Neutrophil (primary cell): ENCODE results near the gene MDH1.

Source experiments
- H3K27ac ChIP-seq: fragments of 200-600 bp; sonication (generic); 2 replicates; pipeline ENCODE4 v1.5.1; 2016; ENCODE audit warnings: mild to moderate bottlenecking, moderate library complexity
- H3K27me3 ChIP-seq: fragments of 200-600 bp; sonication (generic); 2 replicates; pipeline ENCODE4 v1.6.0; 2016; ENCODE audit warnings: mild to moderate bottlenecking
- H3K36me3 ChIP-seq: fragments of 200-600 bp; sonication (generic); 2 replicates; pipeline ENCODE4 v1.5.1; 2017
- H3K4me1 ChIP-seq, 2 experiments: fragments of 200-600 bp in 1 of 2; sonication (generic) in 1 of 2; 1 replicate in 1 of 2; 2 replicates in 1 of 2; pipeline versions ENCODE4 v1.5.1 to v1.6.1; 2013 to 2016; ENCODE audit warnings: low read depth in 1 of 2, low read length in 1 of 2, mild to moderate bottlenecking in 1 of 2, moderate library complexity in 1 of 2; ENCODE audit not compliant: control insufficient read depth in 1 of 2, insufficient read depth in 1 of 2
- H3K4me3 ChIP-seq, 2 experiments: fragments of 200-600 bp in 1 of 2; sonication (generic) in 1 of 2; 1 replicate in 1 of 2; 2 replicates in 1 of 2; pipeline ENCODE4 v1.5.1; 2013 to 2016; ENCODE audit warnings: low read depth in 1 of 2, low read length in 1 of 2, mild to moderate bottlenecking in 1 of 2, moderate library complexity in 1 of 2
- H3K9me3 ChIP-seq: fragments of 200-600 bp; sonication (generic); 2 replicates; pipeline ENCODE4 v1.5.1; 2016
- TF ChIP-seq, protein P1 (sequence below): fragments of 200-600 bp; sonication (generic); IDR thresholded peaks from 2 replicates; pipeline ENCODE4 v1.5.1; 2016; ENCODE audit warnings: antibody characterized with exemption

Gene MDH1

DNA sequence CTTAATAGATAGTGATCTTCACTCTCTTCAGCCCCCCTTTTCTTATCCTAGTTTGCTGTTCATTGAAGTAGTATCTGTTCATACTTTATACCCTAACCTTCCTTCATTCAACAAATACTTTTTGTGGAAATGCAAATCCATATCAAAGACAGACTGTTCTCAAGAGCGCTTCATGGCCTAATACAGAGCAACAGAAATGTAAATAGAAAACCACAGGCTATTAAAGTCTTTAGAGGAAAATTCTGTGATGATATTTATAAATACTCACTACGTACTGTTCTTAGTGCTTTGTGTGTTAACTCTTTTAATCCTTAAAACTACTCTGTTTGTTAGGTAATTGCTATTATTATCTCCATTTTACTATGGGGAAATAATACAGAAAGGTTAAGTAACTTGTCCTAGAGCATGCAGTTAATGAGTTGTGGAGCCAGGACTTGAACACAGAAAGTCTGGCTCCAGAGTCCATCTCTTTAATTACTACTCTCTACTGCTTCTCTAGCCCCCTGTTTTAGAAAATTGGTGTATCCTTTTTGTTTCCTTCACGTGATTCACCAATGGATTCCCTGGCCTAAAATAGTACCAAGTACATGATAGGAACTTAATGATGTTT lies 2.9 kb downstream of the MDH1 start:
- Histone ChIP-seq H3K27me3 (no peaks in the 10 kb centered on the region), H3K4me1 (peaks cover 33 to 37% of the 10 kb centered on the region in 2 experiments), H3K4me3 (no peak overlapping the region), H3K9me3 (no peaks in the 10 kb centered on the region), H3K27ac (no peak overlapping the region), H3K36me3 (peaks cover 4% of the 10 kb centered on the region)
- TF ChIP-seq, protein P1, sequence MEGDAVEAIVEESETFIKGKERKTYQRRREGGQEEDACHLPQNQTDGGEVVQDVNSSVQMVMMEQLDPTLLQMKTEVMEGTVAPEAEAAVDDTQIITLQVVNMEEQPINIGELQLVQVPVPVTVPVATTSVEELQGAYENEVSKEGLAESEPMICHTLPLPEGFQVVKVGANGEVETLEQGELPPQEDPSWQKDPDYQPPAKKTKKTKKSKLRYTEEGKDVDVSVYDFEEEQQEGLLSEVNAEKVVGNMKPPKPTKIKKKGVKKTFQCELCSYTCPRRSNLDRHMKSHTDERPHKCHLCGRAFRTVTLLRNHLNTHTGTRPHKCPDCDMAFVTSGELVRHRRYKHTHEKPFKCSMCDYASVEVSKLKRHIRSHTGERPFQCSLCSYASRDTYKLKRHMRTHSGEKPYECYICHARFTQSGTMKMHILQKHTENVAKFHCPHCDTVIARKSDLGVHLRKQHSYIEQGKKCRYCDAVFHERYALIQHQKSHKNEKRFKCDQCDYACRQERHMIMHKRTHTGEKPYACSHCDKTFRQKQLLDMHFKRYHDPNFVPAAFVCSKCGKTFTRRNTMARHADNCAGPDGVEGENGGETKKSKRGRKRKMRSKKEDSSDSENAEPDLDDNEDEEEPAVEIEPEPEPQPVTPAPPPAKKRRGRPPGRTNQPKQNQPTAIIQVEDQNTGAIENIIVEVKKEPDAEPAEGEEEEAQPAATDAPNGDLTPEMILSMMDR = no peak

- H3K36me3 ChIP-seq = peaks cover 11% of the 10 kb centered on the region
- no peaks in the 10 kb centered on the region for H3K27me3 ChIP-seq
- peaks cover 17 to 25% of the 10 kb centered on the region in 2 experiments for H3K4me1 ChIP-seq
- H3K27ac ChIP-seq = no peak overlapping the region
- H3K9me3 ChIP-seq = no peaks in the 10 kb centered on the region
- no peak overlapping the region for H3K4me3 ChIP-seq
- TF ChIP-seq, protein P1 = no peak
Observed at GRCh38 chr2:63594660-63595059, 5.9 kb downstream of the MDH1 start.

DNA sequence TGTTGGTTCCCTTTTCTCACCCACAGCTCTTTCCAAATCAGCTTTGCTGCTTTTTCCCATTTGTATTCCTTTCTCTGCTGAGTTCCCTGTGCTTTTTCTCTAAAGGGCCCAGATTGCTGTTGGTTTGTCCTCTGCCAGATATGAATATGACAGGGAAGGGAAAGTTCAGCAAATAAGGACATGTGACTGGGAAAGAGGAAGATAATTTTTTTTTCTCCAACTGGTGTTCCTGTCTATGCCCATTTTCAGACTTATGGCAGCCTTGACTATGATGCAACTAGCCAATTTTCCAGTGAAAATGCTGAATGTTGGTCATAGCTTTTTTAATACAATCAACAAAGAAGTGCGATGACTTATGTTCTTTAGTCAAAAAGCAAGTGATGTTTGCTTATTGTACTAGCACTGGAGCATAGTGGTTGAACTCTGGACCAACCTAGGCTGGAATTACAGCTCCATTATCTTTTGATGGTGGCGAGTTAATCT lies 7.7 kb downstream of the MDH1 start:
- TF ChIP-seq, protein P1 = no peak
- H3K9me3 ChIP-seq = no peaks in the 10 kb centered on the region
- H3K27ac ChIP-seq = peak overlapping the region; percentile 17
- H3K27me3 ChIP-seq = no peaks in the 10 kb centered on the region
- peaks cover 29% of the 10 kb centered on the region for H3K36me3 ChIP-seq
- no peak overlapping the region for H3K4me3 ChIP-seq
- peaks cover 5 to 12% of the 10 kb centered on the region in 2 experiments for H3K4me1 ChIP-seq

DNA sequence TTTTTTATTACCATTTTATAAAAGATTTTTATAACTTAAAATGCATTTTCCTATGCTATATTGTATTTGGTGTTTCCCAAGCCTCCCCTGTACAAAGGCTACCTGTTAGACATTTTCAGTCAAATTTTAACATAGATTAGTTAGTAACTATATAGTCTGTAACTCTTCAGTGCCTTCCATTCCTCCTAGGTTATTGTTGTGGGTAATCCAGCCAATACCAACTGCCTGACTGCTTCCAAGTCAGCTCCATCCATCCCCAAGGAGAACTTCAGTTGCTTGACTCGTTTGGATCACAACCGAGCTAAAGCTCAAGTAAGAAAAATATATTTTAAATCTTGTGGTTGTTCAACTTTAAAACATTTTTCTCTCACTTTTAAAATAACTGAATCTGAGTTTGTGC lies 10.2 kb downstream of the MDH1 start:
- H3K4me3 ChIP-seq = no peak overlapping the region
- H3K36me3 ChIP-seq = peaks cover 44% of the 10 kb centered on the region
- no peaks in the 10 kb centered on the region for H3K9me3 ChIP-seq
- H3K4me1 ChIP-seq = peaks cover 0 to 7% of the 10 kb centered on the region in 2 experiments
- TF ChIP-seq, protein P1 = no peak
- no peaks in the 10 kb centered on the region for H3K27me3 ChIP-seq
- H3K27ac ChIP-seq = no peak overlapping the region

- Histone ChIP-seq H3K4me1 (peaks cover 0 to 4% of the 10 kb centered on the region in 2 experiments), H3K36me3 (peaks cover 59% of the 10 kb centered on the region), H3K27me3 (no peaks in the 10 kb centered on the region), H3K9me3 (no peaks in the 10 kb centered on the region), H3K4me3 (no peak overlapping the region), H3K27ac (no peak overlapping the region)
- TF ChIP-seq, protein P1 = no peak
Observed at GRCh38 chr2:63600881-63601460, 12.2 kb downstream of the MDH1 start.
